ENCODE data around the gene CAPN11.

Gene CAPN11

GRCh38 chr6:44228031-44228430, 69.4 kb downstream of the CAPN11 start:
- no peak for TF ChIP-seq SIN3A (IDR thresholded peaks at IDR 0.05; ENCODE audit: borderline replicate concordance, insufficient read depth, low read length)

- TF ChIP-seq FOXP2 (optimal IDR thresholded peaks at IDR 0.05; ENCODE audit: borderline replicate concordance, extremely low read depth, extremely low read length, insufficient read depth) (no peak), REST (IDR thresholded peaks at IDR 0.05; ENCODE audit: insufficient read depth in 1 of 2, low read depth in 2 of 2, low read length in 2 of 2) (no peak), SIN3A (IDR thresholded peaks at IDR 0.05; ENCODE audit: borderline replicate concordance, insufficient read depth, low read length) (no peak)
Observed at GRCh38 chr6:44228433-44228832, 69.8 kb downstream of the CAPN11 start.

DNA sequence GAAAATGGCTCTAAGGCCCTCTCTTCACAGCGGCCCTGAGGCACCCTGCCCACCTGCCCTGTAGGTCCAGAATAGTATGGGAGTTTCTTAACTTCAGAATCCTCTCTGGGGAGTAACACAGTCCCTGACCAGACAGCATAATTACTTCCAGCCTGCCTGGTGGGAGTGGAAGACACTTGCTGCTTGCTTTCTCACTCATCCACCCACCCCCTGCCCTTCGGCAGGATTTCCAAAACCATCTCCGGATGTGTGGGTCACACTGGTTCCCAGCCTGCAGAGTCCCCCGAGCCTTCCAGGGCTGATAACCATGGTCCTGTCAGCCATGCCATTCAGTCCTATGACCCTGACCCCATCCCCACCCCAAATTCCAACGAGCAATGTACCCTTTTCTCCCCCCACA, 70.2 kb downstream of the CAPN11 start:
- TF ChIP-seq SIN3A (IDR thresholded peaks at IDR 0.05; ENCODE audit: borderline replicate concordance, insufficient read depth, low read length) (no peak), FOXP2 (optimal IDR thresholded peaks at IDR 0.05; ENCODE audit: borderline replicate concordance, extremely low read depth, extremely low read length, insufficient read depth) (no peak)

- TF ChIP-seq SIN3A (IDR thresholded peaks at IDR 0.05; ENCODE audit: borderline replicate concordance, insufficient read depth, low read length), result no peak
- TF ChIP-seq REST (IDR thresholded peaks at IDR 0.05; ENCODE audit: insufficient read depth in 1 of 2, low read depth in 2 of 2, low read length in 2 of 2), result no peak
- TF ChIP-seq POLR2AphosphoS5 (IDR thresholded peaks at IDR 0.05; ENCODE audit: low read depth, low read length), result no peak
- no peak for TF ChIP-seq FOXP2 (optimal IDR thresholded peaks at IDR 0.05; ENCODE audit: borderline replicate concordance, extremely low read depth, extremely low read length, insufficient read depth)
Observed at GRCh38 chr6:44229376-44230033, 70.9 kb downstream of the CAPN11 start.

DNA sequence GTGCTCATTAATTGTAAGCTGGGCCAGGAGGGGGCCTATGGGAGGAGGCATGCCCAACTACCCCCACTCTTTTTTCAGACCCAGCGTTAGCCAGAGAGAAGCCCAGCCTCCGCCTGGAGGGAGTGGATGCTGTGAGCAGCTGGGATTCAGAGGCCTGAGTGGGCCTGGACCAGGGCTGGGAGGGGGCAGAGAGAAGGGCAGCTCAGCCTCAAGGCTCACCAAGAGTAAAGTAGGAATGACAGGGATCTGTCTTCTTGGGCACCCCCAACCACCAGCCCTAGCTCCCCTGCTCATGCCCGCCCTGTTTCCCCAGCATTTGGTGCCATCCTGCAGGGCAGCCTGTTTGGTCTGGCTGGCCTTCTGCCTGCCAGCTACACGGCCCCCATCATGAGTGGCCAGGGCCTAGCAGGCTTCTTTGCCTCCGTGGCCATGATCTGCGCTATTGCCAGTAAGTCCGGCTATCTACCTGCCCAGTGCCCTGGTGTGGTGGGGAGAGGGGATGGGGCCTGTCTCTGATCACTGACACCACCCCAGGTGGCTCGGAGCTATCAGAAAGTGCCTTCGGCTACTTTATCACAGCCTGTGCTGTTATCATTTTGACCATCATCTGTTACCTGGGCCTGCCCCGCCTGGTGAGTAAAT, 71.5 kb downstream of the CAPN11 start:
- TF ChIP-seq POLR2AphosphoS5 (IDR thresholded peaks at IDR 0.05; ENCODE audit: low read depth, low read length) (no peak), TAF1 (IDR thresholded peaks at IDR 0.05; ENCODE audit: borderline replicate concordance, insufficient read depth, low read length) (no peak), FOXP2 (optimal IDR thresholded peaks at IDR 0.05; ENCODE audit: borderline replicate concordance, extremely low read depth, extremely low read length, insufficient read depth) (no peak), SIN3A (IDR thresholded peaks at IDR 0.05; ENCODE audit: borderline replicate concordance, insufficient read depth, low read length) (no peak), REST (IDR thresholded peaks at IDR 0.05; ENCODE audit: insufficient read depth in 1 of 2, low read depth in 2 of 2, low read length in 2 of 2) (no peak)

DNA sequence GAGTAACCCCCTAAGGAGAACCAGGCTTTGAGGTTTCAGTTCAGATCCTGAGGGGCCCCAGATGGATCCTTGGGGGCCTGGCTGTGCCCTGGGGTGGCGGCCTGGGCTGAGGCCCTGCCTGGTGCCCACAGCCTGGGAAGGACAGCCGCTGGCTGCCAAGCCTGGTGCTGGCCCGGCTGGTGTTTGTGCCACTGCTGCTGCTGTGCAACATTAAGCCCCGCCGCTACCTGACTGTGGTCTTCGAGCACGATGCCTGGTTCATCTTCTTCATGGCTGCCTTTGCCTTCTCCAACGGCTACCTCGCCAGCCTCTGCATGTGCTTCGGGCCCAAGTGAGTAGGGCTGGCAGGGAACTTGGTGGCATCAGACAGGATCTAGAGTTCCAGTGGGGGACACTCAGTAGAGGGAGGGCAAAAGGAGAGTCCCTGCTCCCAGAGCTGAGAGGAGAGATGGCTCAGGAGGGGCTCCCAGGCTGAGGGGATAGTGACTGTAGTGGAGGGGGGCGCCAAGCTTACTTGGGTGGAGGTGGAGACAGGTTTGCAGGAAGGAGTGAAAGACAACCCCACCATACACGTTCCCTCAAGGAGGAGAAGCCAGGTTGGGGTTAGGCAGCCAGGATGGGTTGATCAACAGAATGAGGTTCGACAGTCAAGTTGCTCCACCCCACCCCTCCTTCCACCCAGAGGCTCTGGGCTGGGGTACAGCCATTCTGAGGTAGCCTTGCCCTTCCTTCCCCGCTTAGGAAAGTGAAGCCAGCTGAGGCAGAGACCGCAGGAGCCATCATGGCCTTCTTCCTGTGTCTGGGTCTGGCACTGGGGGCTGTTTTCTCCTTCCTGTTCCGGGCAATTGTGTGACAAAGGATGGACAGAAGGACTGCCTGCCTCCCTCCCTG, 74.3 kb downstream of the CAPN11 start:
- no peak for TF ChIP-seq TAF1 (IDR thresholded peaks at IDR 0.05; ENCODE audit: borderline replicate concordance, insufficient read depth, low read length)
- no peak for TF ChIP-seq FOXP2 (optimal IDR thresholded peaks at IDR 0.05; ENCODE audit: borderline replicate concordance, extremely low read depth, extremely low read length, insufficient read depth)
- no peak for TF ChIP-seq REST (IDR thresholded peaks at IDR 0.05; ENCODE audit: insufficient read depth in 1 of 2, low read depth in 2 of 2, low read length in 2 of 2)
- TF ChIP-seq POLR2AphosphoS5 (IDR thresholded peaks at IDR 0.05; ENCODE audit: low read depth, low read length), result no peak; the same call in 1 of the 2 replicates

Measured in PFSK-1 (cell line).